Spinal cord (tissue), 10 donors: ENCODE data around the gene NUCKS1. TPM values are rescaled to one million over a fixed set of nuclear protein-coding genes. Genes with fewer than 3 reads are reported as not detected.

ENCODE experiments used
- DNase-seq, 6 donors: peaks; one replicate each; pipeline versions ENCODE4 v3.0.0 to v3.0.0-alpha.2; 2013 to 2015; ENCODE audit warnings: low spot score in 6 of 6, low read depth in 4 of 6
- H3K27ac ChIP-seq: one replicate; pipeline ENCODE4 v1.5.1; 2013; ENCODE audit warnings: low read depth, low read length, control low read depth
- H3K27me3 ChIP-seq: one replicate; pipeline ENCODE4 v1.6.1; 2013; ENCODE audit warnings: low read length; ENCODE audit not compliant: control insufficient read depth, insufficient read depth
- H3K36me3 ChIP-seq: one replicate; pipeline ENCODE4 v1.6.1; 2013; ENCODE audit warnings: low read length; ENCODE audit not compliant: control insufficient read depth, insufficient read depth
- H3K4me1 ChIP-seq: one replicate; pipeline ENCODE4 v1.6.1; 2013; ENCODE audit warnings: low read length; ENCODE audit not compliant: control insufficient read depth, insufficient read depth
- H3K4me3 ChIP-seq: one replicate; pipeline ENCODE4 v1.5.1; 2013; ENCODE audit warnings: low read depth, low read length, control low read depth
- H3K9me3 ChIP-seq: one replicate; pipeline ENCODE4 v1.6.1; 2013; ENCODE audit warnings: low read length; ENCODE audit not compliant: control insufficient read depth, insufficient read depth
- WGBS: methylation state at CpG from one replicate; pipeline ENCODE4 v1.1.5; 2013; ENCODE audit warnings: missing lambda C conversion rate; ENCODE audit not compliant: insufficient coverage; 5-methylcytosine and 5-hydroxymethylcytosine counted together
- long read RNA-seq, 4 donors: transcript quantifications; one replicate each; lab custom pipeline, GENCODE V29; 2026
- polyA plus RNA-seq, 2 donors: library from polyadenylated mRNA; unstranded; fragments of 120-200 nt; gene quantifications; one replicate each; pipeline ENCODE4 v1.2.1, GENCODE V29; 2013; ENCODE audit not compliant: insufficient read length in 2 of 2
- total RNA-seq, 2 donors: library from RNA; depleted of rRNA in 1 of 2; stranded (reverse); fragments of 120-200 nt in 1 of 2; fragments of >200 nt in 1 of 2; gene quantifications; one replicate each; pipeline versions ENCODE4 v1.2.3 to v1.2.4, GENCODE V29; 2013 to 2014
- donor health status: healthy.

The NUCKS1 gene
- total RNA-seq = 100 to 1,000 TPM; 254 to 260 TPM
- 100 to 1,000 TPM; 185 to 256 TPM for polyA plus RNA-seq
- long read RNA-seq, donor 1, full-length matches to known transcripts = 23 of 139 reads
- long read RNA-seq, donor 1, partial matches to known transcripts = 116 of 139 reads
- long read RNA-seq, donor 1, other reads (novel, unspliced or antisense) = 0 of 139 reads
- long read RNA-seq, donor 2, full-length matches to known transcripts = 8 of 99 reads
- long read RNA-seq, donor 2, partial matches to known transcripts = 91 of 99 reads
- long read RNA-seq, donor 2, other reads (novel, unspliced or antisense) = 0 of 99 reads
- long read RNA-seq, donor 3, full-length matches to known transcripts = 11 of 71 reads
- long read RNA-seq, donor 3, partial matches to known transcripts = 60 of 71 reads
- long read RNA-seq, donor 3, other reads (novel, unspliced or antisense) = 0 of 71 reads
- long read RNA-seq, donor 4, full-length matches to known transcripts = 35 of 191 reads
- long read RNA-seq, donor 4, partial matches to known transcripts = 156 of 191 reads
- long read RNA-seq, donor 4, other reads (novel, unspliced or antisense) = 0 of 191 reads

GRCh38 chr1:205750138-205751035 lies at the start of gene NUCKS1:
NUCKS1 (minus strand) TSS chr1:205750182; CDS start chr1:205749973, 209 bp downstream.
- H3K27ac ChIP-seq = peak within 1 kb of the TSS; percentile 99
- H3K36me3 ChIP-seq = no peaks in the 10 kb centered on the region
- H3K4me1 ChIP-seq = no peaks in the 10 kb centered on the region
- peak within 1 kb of the TSS; percentile 92 for H3K4me3 ChIP-seq
- WGBS = 0% methylated on average over 21 of the region's 27 CpGs
- no peaks in the 10 kb centered on the region for H3K9me3 ChIP-seq
- peak; percentile 97 to 100 (median 98) for DNase-seq
- no peaks in the 10 kb centered on the region for H3K27me3 ChIP-seq

- no peak for DNase-seq
- no peak overlapping the region for H3K27ac ChIP-seq
These were observed 48.6 kb upstream of the NUCKS1 start for GRCh38 chr1:205798577-205798976.

GRCh38 chr1:205797168-205797567 lies 47.2 kb upstream of the NUCKS1 start:
- H3K36me3 ChIP-seq = peaks cover 69% of the 10 kb centered on the region
- 90% methylated on average over 2 of the region's 2 CpGs for WGBS
- no peaks in the 10 kb centered on the region for H3K27me3 ChIP-seq
- peaks cover 20% of the 10 kb centered on the region for H3K4me1 ChIP-seq
- H3K4me3 ChIP-seq = no peak overlapping the region
- no peak for DNase-seq
- H3K9me3 ChIP-seq = no peaks in the 10 kb centered on the region
- H3K27ac ChIP-seq = no peak overlapping the region

More at GRCh38 chr1:205798577-205798976, 48.6 kb upstream of the NUCKS1 start:
- Histone ChIP-seq H3K4me1 (peaks cover 20% of the 10 kb centered on the region), H3K9me3 (no peaks in the 10 kb centered on the region), H3K4me3 (no peak overlapping the region), H3K36me3 (peaks cover 64% of the 10 kb centered on the region), H3K27me3 (no peaks in the 10 kb centered on the region)
- 100% methylated on average over 5 of the region's 5 CpGs for WGBS

GRCh38 chr1:205794011-205794730 lies 44.2 kb upstream of the NUCKS1 start:
- no peak overlapping the region for H3K27ac ChIP-seq
- WGBS = 100% methylated on average over 2 of the region's 5 CpGs
- peaks cover 63% of the 10 kb centered on the region for H3K36me3 ChIP-seq
- H3K4me1 ChIP-seq = no peaks in the 10 kb centered on the region
- H3K9me3 ChIP-seq = no peaks in the 10 kb centered on the region
- no peak for DNase-seq
- H3K27me3 ChIP-seq = no peaks in the 10 kb centered on the region
- H3K4me3 ChIP-seq = no peak overlapping the region

- H3K4me3 ChIP-seq = no peak overlapping the region
- DNase-seq = no peak
- no peak overlapping the region for H3K27ac ChIP-seq
- no peaks in the 10 kb centered on the region for H3K9me3 ChIP-seq
- no peaks in the 10 kb centered on the region for H3K4me1 ChIP-seq
- H3K27me3 ChIP-seq = no peaks in the 10 kb centered on the region
- H3K36me3 ChIP-seq = peaks cover 53% of the 10 kb centered on the region
- WGBS = 78% methylated on average over 5 of the region's 6 CpGs
These were observed 43.1 kb upstream of the NUCKS1 start for GRCh38 chr1:205792961-205793673.

GRCh38 chr1:205792481-205792881 lies 42.5 kb upstream of the NUCKS1 start:
- DNase-seq = no peak
- no peaks in the 10 kb centered on the region for H3K27me3 ChIP-seq
- WGBS = 78% methylated on average over 7 of the region's 8 CpGs
- H3K36me3 ChIP-seq = peaks cover 46% of the 10 kb centered on the region
- H3K9me3 ChIP-seq = no peaks in the 10 kb centered on the region
- H3K27ac ChIP-seq = no peak overlapping the region
- H3K4me3 ChIP-seq = no peak overlapping the region
- H3K4me1 ChIP-seq = no peaks in the 10 kb centered on the region

- Histone ChIP-seq H3K9me3 (no peaks in the 10 kb centered on the region), H3K27ac (no peak overlapping the region), H3K27me3 (no peaks in the 10 kb centered on the region), H3K4me1 (no peaks in the 10 kb centered on the region), H3K36me3 (peaks cover 39% of the 10 kb centered on the region), H3K4me3 (no peak overlapping the region)
- 60% methylated on average over 4 of the region's 5 CpGs for WGBS
- DNase-seq = peak in 2 of 6 donors; percentile 79 to 82
These were observed 41.7 kb upstream of the NUCKS1 start for GRCh38 chr1:205791568-205792180.

- DNase-seq = no peak
- H3K27ac ChIP-seq = no peak overlapping the region
- 87% methylated on average over 6 of the region's 10 CpGs for WGBS
- no peaks in the 10 kb centered on the region for H3K27me3 ChIP-seq
- no peak overlapping the region for H3K4me3 ChIP-seq
- no peaks in the 10 kb centered on the region for H3K9me3 ChIP-seq
- H3K4me1 ChIP-seq = peaks cover 9% of the 10 kb centered on the region
- H3K36me3 ChIP-seq = peaks cover 10% of the 10 kb centered on the region
These were observed 37.4 kb upstream of the NUCKS1 start for GRCh38 chr1:205787287-205787916.
